ENCODE measurements around the gene PRDM5. TPM values are rescaled to one million over a fixed set of nuclear protein-coding genes. Genes with fewer than 3 reads are reported as not detected.

The PRDM5 gene
- 76.5 TPM for total RNA-seq
- 3.7 TPM for polyA plus RNA-seq

DNA sequence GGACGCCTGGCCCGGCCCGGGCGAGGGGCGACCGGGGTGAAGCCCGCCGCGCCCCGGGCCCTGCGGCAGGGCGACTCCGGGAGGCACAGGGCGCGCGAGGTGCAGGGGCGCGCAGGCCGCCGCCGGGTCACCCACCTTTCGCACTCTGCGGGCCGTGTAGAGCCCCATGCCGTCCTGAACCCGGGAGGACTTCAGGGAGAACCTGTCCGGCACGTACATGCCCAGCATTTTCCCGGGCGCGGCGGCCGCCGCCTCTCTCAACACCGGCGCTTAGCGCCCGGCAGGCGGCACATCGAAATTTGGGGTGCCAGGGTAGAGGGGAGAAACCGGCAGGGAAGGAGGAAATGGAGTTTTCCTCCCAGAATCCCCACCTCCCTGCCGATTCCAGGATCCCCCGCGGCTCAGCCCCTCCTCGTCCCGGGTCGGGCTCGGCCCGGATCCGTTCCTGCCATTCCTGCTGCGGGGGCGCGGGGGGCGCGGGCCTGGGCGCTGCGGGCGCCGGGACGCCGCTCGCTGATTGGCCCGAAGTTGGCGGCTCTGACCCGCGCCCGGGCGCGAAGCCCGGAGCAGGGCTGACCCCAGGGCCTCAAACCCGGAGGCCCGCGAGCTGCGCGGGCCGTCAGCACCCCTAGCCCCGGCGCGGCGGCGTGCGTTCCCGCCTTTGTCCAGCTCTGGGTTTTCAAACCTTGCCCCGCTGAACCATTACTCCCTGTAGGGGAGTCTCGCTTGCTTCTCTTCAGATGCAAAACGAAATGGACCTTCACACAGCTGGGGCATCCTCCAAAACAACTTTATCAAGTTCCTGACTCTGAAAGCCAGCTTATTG, at the start of gene PRDM5:
Gene PRDM5 (minus strand): TSS at position 346 of the 826 bp plus-strand sequence. CDS start 118 bp downstream, at position 228.
- no peaks in the 10 kb centered on the region for H3K36me3 ChIP-seq (ENCODE audit: insufficient read depth)
- under 1% methylated on average over 86 of the region's 86 CpGs for WGBS
- H3K4me3 ChIP-seq (ENCODE audit: low read depth, low read length), result peak within 1 kb of the TSS; percentile 84
- no peaks in the 10 kb centered on the region for H3K4me1 ChIP-seq (ENCODE audit: insufficient read depth)
- peak within 1 kb of the TSS; percentile 91 for H3K27ac ChIP-seq (ENCODE audit: low read depth)
- DNase-seq (ENCODE audit: extremely low spot score), result peak; percentile 15

- Histone ChIP-seq H3K36me3 (ENCODE audit: insufficient read depth) (no peaks in the 10 kb centered on the region), H3K27ac (ENCODE audit: low read depth) (no peak overlapping the region), H3K4me3 (ENCODE audit: low read depth, low read length) (no peak overlapping the region), H3K4me1 (ENCODE audit: insufficient read depth) (no peaks in the 10 kb centered on the region)
- 58% methylated on average over 1 of the region's 1 CpG for WGBS
- no peak for DNase-seq (ENCODE audit: extremely low spot score)
Observed at GRCh38 chr4:120971884-120972283, 49.4 kb upstream of the PRDM5 start.

DNA sequence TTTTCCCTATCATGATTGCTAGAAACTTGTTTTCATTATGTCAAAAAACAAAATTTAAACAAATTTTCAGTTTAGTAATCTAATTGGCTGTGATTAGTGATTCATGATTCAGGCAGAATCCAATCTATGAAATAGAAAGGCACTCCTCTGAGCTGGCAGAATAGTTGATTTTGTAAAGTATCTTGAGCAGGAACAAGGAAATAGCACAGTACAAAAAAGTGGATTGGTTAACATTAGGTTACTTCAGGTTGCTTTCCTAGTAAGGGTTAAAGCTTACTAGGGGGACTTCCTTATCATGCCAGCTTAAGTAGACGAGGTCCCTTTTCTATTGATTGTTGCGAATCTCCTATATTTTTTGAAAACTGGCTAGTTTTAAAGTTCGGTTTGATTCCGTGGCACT, 43.4 kb upstream of the PRDM5 start:
- Histone ChIP-seq H3K27ac (ENCODE audit: low read depth) (no peak overlapping the region), H3K4me3 (ENCODE audit: low read depth, low read length) (no peak overlapping the region), H3K4me1 (ENCODE audit: insufficient read depth) (no peaks in the 10 kb centered on the region), H3K36me3 (ENCODE audit: insufficient read depth) (no peaks in the 10 kb centered on the region)
- no peak for DNase-seq (ENCODE audit: extremely low spot score)
- 62% methylated on average over 4 of the region's 4 CpGs for WGBS

DNA sequence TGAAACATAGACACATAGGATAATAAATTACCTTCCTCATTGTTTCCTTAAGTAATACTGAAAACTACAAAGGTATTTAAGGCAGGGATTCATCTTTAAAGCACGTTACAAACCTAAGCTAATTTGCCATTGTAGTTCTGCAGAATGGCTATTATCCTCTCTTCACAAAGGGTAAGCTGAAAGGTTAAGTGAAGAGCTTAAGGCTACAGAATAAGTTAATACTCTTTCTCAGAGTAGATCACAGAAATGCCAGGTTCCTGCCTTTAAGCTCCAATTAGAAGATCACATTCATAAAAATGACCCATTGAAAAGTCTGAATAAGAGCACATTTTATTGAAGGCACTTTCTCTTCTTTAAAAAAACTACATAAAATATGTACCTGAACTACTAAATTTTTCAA, 42.1 kb upstream of the PRDM5 start:
- WGBS, result 37% methylated on average over 1 of the region's 1 CpG
- no peak overlapping the region for H3K27ac ChIP-seq (ENCODE audit: low read depth)
- no peaks in the 10 kb centered on the region for H3K4me1 ChIP-seq (ENCODE audit: insufficient read depth)
- no peaks in the 10 kb centered on the region for H3K36me3 ChIP-seq (ENCODE audit: insufficient read depth)
- H3K4me3 ChIP-seq (ENCODE audit: low read depth, low read length), result no peak overlapping the region
- no peak for DNase-seq (ENCODE audit: extremely low spot score)

- Histone ChIP-seq H3K4me3 (ENCODE audit: low read depth, low read length) (no peak overlapping the region), H3K4me1 (ENCODE audit: insufficient read depth) (no peaks in the 10 kb centered on the region), H3K27ac (ENCODE audit: low read depth) (no peak overlapping the region), H3K36me3 (ENCODE audit: insufficient read depth) (no peaks in the 10 kb centered on the region)
- WGBS, result 56% methylated on average over 4 of the region's 4 CpGs
- no peak for DNase-seq (ENCODE audit: extremely low spot score)
Observed at GRCh38 chr4:120963449-120963848, 40.9 kb upstream of the PRDM5 start.

DNA sequence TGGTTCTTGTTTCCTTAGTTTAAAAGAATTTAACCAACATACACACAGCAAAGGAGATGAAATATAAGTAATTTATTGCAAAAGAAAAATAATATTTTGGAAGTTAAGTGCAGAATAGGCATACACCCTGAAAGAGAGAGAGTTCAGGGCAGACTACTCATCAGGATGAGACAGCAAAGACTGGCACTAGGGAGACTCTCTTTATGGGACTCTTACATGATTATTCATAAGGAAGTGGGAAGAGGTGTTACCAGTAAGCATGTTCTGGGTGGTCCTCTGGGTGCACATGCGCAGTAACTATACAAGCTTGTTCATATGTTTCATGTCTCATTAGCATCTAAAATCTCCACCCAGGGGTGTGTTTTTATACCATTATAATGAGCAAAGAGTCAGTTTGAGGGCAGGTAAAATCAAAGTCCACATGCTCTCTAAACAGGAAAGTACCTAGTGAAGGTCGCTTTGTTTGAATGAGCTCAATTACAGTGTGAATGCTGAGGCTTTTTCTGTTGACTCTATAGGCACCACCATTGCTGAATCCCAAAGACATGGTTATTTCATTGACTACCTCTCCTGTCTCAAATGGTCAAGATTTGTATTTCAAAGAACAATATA, 38.2 kb upstream of the PRDM5 start:
- 50% methylated on average over 2 of the region's 2 CpGs for whole genome bisulfite sequencing
- H3K4me1 ChIP-seq (ENCODE audit: insufficient read depth), result no peaks in the 10 kb centered on the region

DNA sequence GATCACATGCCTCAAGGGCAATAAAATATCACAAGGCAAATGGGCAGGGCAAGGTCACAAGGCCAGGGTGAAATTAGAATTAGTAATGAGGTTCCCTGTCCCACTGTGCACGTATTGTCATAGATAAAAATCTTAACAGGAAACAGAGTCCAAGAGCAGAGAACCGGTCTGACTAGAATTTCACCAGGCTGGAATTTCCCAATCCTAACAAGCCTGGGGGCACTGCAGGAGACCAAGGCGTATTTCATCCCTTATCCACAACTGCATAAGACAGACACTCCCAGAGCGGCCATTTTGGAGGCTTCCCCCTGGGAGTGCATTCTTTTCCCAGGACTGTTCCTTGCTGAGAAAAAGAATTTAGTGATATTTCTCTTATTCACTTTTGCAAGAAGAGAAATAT, 25.9 kb upstream of the PRDM5 start:
- no peaks in the 10 kb centered on the region for H3K4me1 ChIP-seq (ENCODE audit: insufficient read depth)
- WGBS, result 65% methylated on average over 4 of the region's 4 CpGs
- no peak for DNase-seq (ENCODE audit: extremely low spot score)
- H3K36me3 ChIP-seq (ENCODE audit: insufficient read depth), result no peaks in the 10 kb centered on the region
- no peak overlapping the region for H3K27ac ChIP-seq (ENCODE audit: low read depth)
- no peak overlapping the region for H3K4me3 ChIP-seq (ENCODE audit: low read depth, low read length)

More for the DNA sequence above, 38.2 kb upstream of the PRDM5 start:
- Histone ChIP-seq H3K36me3 (ENCODE audit: insufficient read depth) (no peaks in the 10 kb centered on the region), H3K4me3 (ENCODE audit: low read depth, low read length) (no peak overlapping the region), H3K27ac (ENCODE audit: low read depth) (no peak overlapping the region)
- DNase-seq (ENCODE audit: extremely low spot score), result no peak

DNA sequence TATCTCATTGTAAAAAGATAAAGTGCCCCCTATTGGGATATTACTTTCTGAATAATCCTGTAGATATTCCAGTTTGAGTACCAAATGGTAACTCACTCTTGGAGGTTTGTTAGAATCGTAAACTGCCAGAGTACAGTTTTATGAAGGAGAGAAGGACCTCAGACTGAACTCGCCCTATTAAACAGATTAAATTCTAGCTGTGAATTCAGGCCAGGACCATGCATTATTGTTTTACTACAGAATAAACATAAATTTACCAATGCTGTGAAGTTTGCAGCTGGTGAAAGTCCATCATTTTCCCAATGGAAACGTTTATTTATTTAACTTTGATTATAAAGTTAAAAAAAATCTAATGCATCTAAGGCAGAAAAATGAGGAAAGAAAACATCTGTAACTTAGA, 20.2 kb upstream of the PRDM5 start:
- Histone ChIP-seq H3K4me1 (ENCODE audit: insufficient read depth) (no peaks in the 10 kb centered on the region), H3K36me3 (ENCODE audit: insufficient read depth) (no peaks in the 10 kb centered on the region), H3K4me3 (ENCODE audit: low read depth, low read length) (no peak overlapping the region), H3K27ac (ENCODE audit: low read depth) (no peak overlapping the region)
- WGBS, result 30% methylated on average over 3 of the region's 3 CpGs
- peak; percentile 35 for DNase-seq (ENCODE audit: extremely low spot score)

DNA sequence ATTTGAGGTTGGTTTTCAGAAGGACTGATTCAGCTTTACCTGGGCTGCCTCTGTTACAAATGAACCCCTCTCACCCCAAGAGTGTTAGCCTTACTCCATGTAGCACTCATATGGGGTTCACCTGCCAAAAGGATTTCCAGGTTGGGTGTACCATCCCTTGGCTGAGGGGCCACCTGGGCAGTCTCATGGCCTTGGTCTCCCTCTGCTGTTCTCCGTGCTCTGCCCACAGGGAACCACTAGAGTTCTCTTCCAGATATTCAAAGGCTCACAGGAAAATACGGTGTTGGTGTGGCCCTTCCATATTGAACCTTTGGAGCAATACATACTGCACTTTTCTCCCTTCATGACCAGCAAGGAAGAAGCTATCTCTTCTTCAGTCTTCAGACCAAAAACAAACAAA, 18.0 kb upstream of the PRDM5 start:
- WGBS, result 96% methylated on average over 2 of the region's 2 CpGs
- H3K4me1 ChIP-seq (ENCODE audit: insufficient read depth), result no peaks in the 10 kb centered on the region
- H3K4me3 ChIP-seq (ENCODE audit: low read depth, low read length), result no peak overlapping the region
- no peaks in the 10 kb centered on the region for H3K36me3 ChIP-seq (ENCODE audit: insufficient read depth)
- no peak for DNase-seq (ENCODE audit: extremely low spot score)
- no peak overlapping the region for H3K27ac ChIP-seq (ENCODE audit: low read depth)

DNA sequence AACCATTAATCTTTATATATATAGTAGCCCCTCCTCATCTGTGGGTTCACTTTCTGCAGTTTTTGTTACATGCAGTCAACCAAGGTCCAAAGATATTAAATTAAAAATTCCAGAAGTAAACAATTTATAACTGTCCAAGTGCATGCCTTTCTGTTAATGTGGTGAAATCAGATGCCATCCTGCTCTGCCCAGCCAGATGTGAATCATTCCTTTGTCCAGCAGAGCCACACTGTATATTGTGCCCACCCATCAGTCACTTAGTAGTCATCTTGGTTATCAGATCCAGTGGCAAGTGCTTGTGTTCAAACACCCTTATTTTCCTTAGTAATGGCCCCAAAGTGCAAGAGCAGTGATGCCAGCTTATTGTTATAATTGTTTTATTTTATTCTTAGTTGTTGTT, 17.2 kb upstream of the PRDM5 start:
- no peak for DNase-seq (ENCODE audit: extremely low spot score)
- no peaks in the 10 kb centered on the region for H3K4me1 ChIP-seq (ENCODE audit: insufficient read depth)
- H3K27ac ChIP-seq (ENCODE audit: low read depth), result no peak overlapping the region
- no peak overlapping the region for H3K4me3 ChIP-seq (ENCODE audit: low read depth, low read length)
- no peaks in the 10 kb centered on the region for H3K36me3 ChIP-seq (ENCODE audit: insufficient read depth)

GRCh38 chr4:120929847-120930246, 7.3 kb upstream of the PRDM5 start:
- no peak overlapping the region for H3K27ac ChIP-seq (ENCODE audit: low read depth)
- no peak for DNase-seq (ENCODE audit: extremely low spot score)
- H3K4me1 ChIP-seq (ENCODE audit: insufficient read depth), result no peaks in the 10 kb centered on the region
- no peak overlapping the region for H3K4me3 ChIP-seq (ENCODE audit: low read depth, low read length)
- no peaks in the 10 kb centered on the region for H3K36me3 ChIP-seq (ENCODE audit: insufficient read depth)
- 66% methylated on average over 1 of the region's 1 CpG for WGBS

- H3K4me1 ChIP-seq (ENCODE audit: insufficient read depth), result no peaks in the 10 kb centered on the region
- no peak for DNase-seq (ENCODE audit: extremely low spot score)
- no peak overlapping the region for H3K27ac ChIP-seq (ENCODE audit: low read depth)
- no peak overlapping the region for H3K4me3 ChIP-seq (ENCODE audit: low read depth, low read length)
- H3K36me3 ChIP-seq (ENCODE audit: insufficient read depth), result no peaks in the 10 kb centered on the region
Observed at GRCh38 chr4:120927801-120928409, 5.4 kb upstream of the PRDM5 start.

GRCh38 chr4:120926358-120927025, 4.0 kb upstream of the PRDM5 start:
- DNase-seq (ENCODE audit: extremely low spot score), result no peak
- no peaks in the 10 kb centered on the region for H3K36me3 ChIP-seq (ENCODE audit: insufficient read depth)
- no peak overlapping the region for H3K27ac ChIP-seq (ENCODE audit: low read depth)
- 94% methylated on average over 3 of the region's 3 CpGs for WGBS
- H3K4me3 ChIP-seq (ENCODE audit: low read depth, low read length), result no peak overlapping the region
- no peaks in the 10 kb centered on the region for H3K4me1 ChIP-seq (ENCODE audit: insufficient read depth)

GRCh38 chr4:120924931-120925330, 2.4 kb upstream of the PRDM5 start:
- no peaks in the 10 kb centered on the region for H3K36me3 ChIP-seq (ENCODE audit: insufficient read depth)
- no peak overlapping the region for H3K27ac ChIP-seq (ENCODE audit: low read depth)
- no peaks in the 10 kb centered on the region for H3K4me1 ChIP-seq (ENCODE audit: insufficient read depth)
- no peak overlapping the region for H3K4me3 ChIP-seq (ENCODE audit: low read depth, low read length)
- DNase-seq (ENCODE audit: extremely low spot score), result no peak
- WGBS, result 92% methylated on average over 3 of the region's 3 CpGs
